T47D (cell line): Measurements from ENCODE around the gene TFF1.
"Not testable (repeated sequence)": the region's sequence is repeated elsewhere in the genome, so short reads cannot be mapped to it uniquely, and the experiment has no call there.

Experiments used
- DNase-seq, 2 experiments: peaks; one replicate each; pipeline versions ENCODE4 v3.0.0 to v3.0.0-alpha.2; 2011 to 2012; ENCODE audit warnings: low read depth in 1 of 2, low spot score in 1 of 2
- JUND ChIP-seq: IDR thresholded peaks from 2 replicates; pipeline ENCODE4 v1.6.1; 2012; ENCODE audit warnings: low read depth
- in situ Hi-C: cut with HindIII; loops from 2 replicates; pipeline ENCODE4 v1.10.0; 2016; ENCODE audit warnings: low sequenced_read_pairs, low pct_unique_long_range_greater_than_20kb

Gene TFF1

DNA sequence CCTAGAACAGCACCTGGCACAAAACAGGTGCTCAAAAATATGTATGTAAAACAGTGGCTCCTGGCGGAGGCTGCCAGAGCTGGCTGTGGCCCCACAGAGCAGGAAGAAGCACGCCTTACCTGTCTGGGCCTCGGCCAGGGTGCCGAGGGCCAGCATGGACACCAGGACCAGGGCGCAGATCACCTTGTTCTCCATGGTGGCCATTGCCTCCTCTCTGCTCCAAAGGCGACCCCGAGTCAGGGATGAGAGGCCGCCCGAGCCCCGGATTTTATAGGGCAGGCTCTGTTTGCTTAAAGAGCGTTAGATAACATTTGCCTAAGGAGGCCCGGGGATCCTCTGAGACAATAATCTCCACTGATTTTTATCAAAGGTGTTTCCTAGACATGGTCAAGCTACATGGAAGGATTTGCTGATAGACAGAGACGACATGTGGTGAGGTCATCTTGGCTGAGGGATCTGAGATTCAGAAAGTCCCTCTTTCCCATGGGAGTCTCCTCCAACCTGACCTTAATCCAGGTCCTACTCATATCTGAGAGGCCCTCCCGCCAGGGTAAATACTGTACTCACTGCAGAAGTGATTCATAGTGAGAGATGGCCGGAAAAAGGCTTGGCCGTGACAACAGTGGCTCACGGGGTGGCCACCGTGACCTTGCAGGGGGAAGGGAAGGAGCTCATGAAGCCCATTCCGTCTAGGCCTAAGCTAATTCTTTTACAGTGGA lies at the start of gene TFF1:
Gene TFF1 (minus strand): TSS at position 244 of the 719 bp plus-strand sequence. CDS start 40 bp downstream, at position 204.
- TF ChIP-seq JUND = peak; percentile 1; the same call in 1 of the 2 replicates
- peak in 1 of 2 experiments; percentile 64 for DNase-seq
- in situ Hi-C loops = no loop called here

GRCh38 chr21:42414928-42415769 lies 48.8 kb upstream of the TFF1 start:
- no peak for DNase-seq
- in situ Hi-C loops = no loop called here
- no peak for TF ChIP-seq JUND

- DNase-seq = no peak
- in situ Hi-C loops = no loop called here
- TF ChIP-seq JUND = no peak
Observed at GRCh38 chr21:42414553-42414927, 48.2 kb upstream of the TFF1 start.

DNA sequence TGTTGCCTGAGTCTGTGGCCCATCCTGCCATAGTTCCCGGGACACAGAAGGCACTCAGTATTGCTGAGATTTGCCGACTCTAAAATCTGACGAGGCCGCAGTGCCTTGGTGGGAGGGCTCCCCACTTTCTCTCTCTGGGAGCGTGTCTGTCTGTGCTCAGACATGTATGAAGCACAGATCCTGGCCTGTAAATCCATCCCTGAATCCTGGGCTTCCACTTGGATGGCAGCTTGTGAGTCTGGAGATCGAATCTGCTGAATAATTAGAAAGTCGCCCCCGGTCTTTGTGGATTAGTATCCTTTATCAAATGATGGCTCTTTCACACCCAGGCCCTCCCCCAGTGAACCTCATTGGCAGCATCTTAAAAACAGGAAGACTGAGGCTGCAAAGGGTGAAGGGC lies 47.7 kb upstream of the TFF1 start:
- in situ Hi-C loops = no loop called here
- DNase-seq = no peak
- no peak for TF ChIP-seq JUND

GRCh38 chr21:42413500-42413899 lies 47.2 kb upstream of the TFF1 start:
- in situ Hi-C loops = no loop called here
- TF ChIP-seq JUND = no peak

DNA sequence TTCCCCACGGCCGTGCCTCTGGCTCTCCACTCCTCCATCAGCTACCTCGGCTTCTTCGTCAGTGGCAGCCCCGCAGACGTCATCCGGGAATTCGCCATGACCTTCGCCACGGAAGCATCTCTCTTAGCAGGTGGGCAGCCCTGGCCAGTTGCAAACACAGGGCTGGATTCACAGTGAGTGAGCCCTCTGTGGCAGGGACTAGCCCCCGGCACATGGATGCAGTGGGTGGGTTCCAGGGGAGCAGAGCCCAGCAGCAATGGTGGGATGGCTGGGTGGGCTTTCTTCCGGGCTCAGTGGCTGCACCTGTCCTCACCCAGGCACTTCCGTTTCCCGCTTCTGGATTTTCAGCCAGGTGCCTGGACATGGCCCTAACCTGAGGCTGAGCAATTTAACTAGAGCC lies 46.8 kb upstream of the TFF1 start:
- DNase-seq = no peak
- in situ Hi-C loops = no loop called here
- no peak for TF ChIP-seq JUND

More at GRCh38 chr21:42413500-42413899, 47.2 kb upstream of the TFF1 start:
- DNase-seq = no peak

- in situ Hi-C loops = no loop called here
- no peak for TF ChIP-seq JUND
- no peak for DNase-seq
Observed at GRCh38 chr21:42412636-42412933, 46.2 kb upstream of the TFF1 start.

DNA sequence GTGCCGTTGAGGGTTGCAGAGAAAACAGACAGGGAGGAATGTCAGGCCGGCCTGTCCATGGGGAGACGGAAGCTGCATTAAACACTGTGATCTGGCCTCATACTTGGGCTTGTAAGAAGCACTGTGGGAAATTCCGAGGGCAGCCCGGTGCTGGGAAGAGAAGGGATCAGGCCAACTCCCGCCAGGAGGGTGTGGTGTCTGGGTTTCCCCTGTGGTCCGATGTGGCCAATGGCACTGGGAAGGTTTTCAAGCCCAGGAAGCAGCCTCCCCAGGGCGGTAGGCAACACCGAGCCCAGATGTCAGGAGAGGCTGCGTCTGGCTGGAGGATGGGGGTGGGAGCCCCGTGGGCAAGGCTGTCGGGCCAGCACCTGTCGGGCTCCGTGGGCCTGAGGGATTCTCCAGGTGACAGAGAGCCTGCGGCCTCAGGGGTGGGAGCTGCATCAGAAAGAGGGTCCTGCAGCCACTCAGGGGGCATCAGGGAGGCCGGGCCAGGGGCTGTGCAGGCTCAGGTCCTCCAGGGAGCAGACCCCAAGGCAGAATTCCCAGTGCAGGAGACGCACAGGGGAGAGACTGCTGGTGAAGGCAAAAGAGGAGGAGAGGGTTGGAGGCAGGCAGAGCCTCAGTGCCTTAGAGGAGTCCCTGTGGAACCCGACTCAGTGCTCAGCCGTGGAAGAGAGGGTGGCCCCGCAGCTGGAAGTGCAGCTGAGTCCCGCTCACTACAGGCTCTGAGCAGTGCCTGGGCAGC lies 45.7 kb upstream of the TFF1 start:
- no peak for DNase-seq
- in situ Hi-C loops = no loop called here
- no peak for TF ChIP-seq JUND

DNA sequence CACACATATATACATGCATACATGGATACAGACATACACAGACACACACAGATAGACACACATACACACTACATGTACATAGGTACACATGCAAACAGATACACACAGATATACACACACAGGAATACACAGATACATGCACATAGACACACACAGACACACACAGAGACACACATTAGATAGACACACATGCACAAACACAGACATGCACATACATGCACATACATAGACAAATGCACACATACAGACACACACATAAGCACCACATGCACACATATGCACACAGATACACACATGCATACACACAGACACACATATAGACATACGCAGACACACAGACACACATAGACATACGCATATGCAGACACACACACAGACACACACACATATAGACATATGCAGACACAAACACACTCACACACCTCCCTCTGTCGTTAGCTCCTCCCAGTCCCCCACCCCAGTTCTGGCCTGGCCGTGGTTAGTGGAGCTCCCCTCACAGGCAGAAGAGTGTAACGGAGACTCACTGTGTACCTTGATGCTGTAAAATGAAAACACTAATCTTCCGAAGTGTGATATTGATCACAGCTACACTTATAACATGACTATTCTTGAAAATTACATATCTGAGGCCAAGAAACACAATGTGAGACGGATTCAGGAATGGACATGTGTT lies 45.0 kb upstream of the TFF1 start:
- no peak for TF ChIP-seq JUND
- DNase-seq = no peak

DNA sequence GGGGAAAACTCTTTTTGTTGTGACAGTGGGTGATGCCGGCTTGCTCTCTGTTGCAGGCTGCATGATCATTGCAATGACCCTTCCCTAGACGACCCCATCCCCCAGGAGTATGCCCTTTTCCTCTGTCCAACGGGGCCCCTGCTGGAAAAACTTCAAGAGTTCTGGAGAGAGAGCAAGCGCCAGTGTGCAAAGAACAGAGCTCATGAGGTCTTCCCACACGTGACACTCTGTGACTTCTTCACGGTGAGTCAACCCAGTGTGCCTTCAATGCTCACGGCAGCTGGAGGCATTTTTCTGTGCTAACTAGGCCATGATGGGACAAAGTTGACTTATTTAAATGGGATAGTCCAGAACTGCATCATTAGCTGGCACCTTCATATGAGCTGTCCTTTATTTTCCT lies 43.0 kb upstream of the TFF1 start:
- no peak for TF ChIP-seq JUND
- no peak for DNase-seq
- in situ Hi-C loops = no loop called here

More for the DNA sequence above, 45.0 kb upstream of the TFF1 start:
- in situ Hi-C loops = no loop called here

- DNase-seq, in situ Hi-C loops: not testable (repeated sequence)
Observed at GRCh38 chr21:42408718-42409117, 42.4 kb upstream of the TFF1 start.

GRCh38 chr21:42407476-42407875 lies 41.1 kb upstream of the TFF1 start:
- no peak for TF ChIP-seq JUND
- in situ Hi-C loops = no loop called here
- no peak for DNase-seq
